ENCODE measurements around the gene ZNF609.
"Not testable (repeated sequence)": the region's sequence is repeated elsewhere in the genome, so short reads cannot be mapped to it uniquely, and the experiment has no call there.

Gene ZNF609

DNA sequence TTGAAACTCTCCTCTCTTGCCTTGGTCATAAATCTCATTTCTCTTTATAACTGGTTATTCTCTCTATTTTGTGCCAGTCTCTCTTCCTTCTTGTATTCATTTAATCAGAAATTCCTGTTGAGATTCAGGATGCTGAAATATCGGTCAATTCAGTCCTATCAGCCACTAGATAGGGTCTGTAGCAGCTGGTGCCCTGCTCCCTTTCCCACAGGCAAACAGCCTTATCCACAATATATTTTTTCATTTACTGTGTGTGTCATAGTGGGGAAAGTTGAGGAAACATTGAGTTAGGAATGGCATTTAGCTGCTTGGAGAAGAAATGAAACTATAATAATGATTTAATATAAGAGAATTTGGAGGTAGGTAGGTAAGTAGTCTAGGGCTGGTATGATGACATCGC, 168.7 kb downstream of the ZNF609 start:
- no peak for DNase-seq

DNA sequence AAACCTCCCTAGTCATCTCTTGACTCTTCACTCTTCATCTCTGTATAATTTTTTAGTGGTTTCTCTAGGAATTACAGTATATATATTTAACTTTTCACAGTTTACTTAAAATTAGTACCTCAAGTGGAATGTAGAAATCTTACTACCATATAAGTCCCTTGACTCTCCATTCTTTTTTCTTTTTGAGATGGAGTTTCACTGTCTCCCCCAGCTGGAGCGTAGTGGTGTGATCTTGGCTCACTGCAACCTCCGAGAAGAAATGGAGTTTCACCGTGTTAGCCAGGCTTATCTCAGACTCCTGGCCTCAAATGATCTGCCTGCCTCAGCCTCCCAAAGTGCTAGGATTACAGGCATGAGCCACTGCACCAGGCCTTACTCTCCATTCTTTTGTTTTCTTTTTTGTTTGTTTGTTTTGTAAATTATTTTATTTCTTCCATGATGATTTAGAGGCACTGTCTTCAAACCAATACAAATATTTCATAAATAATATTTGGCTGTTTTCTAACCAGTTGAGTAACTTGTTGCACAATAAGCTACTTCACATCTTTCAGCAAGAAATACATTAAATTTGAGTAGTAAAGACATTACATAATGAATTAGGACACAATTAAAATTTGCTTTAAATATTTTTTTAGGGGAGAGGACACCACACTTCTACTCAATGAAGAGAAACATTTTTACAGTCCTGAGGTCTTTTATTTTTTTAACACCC, 170.2 kb downstream of the ZNF609 start:
- DNase-seq, result no peak

DNA sequence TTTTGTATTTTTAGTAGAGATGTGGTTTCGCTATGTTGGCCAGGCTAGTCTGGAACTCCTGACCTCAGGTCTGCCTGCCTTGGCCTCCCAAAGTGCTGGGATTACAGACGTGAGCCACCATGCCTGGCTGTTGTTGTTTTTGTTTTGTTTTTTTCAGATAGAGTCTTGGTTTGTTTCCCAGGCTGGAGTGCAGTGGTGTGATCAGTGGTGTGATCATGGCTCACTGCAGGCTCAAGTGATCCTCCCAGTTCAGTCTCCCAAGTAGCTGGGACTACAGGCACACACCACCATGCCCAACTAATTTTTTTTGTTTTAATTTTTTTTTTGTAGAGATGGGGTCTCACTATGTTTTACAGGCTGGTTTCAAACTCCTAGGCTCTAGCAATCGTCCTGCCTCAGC, 172.3 kb downstream of the ZNF609 start:
- not testable (repeated sequence) for DNase-seq

DNA sequence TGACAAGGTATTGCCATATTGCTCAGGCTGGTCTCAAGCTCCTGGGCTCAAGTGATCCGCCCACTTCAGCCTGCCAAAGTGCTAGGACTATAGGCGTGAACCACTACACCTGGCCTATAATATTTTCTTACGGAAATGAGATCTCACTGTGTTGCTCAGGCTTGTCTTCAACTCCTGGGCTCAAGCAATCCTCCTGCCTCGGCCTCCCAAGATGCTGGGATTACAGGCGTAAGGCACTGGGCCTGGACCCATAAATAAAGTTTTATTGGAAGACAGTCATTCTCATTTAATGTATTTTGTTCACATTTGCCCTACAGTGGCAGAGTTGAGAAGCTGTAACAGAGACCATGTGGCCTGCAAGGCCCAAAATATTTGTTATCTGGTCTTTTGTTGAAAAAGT, 173.0 kb downstream of the ZNF609 start:
- DNase-seq, result no peak

DNA sequence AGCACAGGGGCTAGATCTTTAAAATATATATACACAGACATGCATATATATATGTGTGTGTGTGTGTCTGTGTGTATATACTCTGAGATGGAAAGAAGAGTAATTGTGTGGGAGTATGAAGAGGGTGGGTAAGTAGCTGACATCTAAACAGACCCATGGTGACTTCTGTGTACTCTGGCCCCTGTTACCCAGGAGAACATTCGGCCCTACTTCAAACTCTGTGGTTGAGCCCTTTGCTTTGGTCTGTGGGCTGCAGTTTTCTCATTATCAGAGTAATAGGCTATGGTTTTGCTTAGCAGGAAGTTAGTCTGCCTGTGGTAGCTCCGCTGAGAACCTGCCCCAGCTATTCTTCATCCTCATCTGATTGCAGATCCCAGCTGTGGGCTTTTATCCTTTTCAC, 173.6 kb downstream of the ZNF609 start:
- DNase-seq, result no peak

DNA sequence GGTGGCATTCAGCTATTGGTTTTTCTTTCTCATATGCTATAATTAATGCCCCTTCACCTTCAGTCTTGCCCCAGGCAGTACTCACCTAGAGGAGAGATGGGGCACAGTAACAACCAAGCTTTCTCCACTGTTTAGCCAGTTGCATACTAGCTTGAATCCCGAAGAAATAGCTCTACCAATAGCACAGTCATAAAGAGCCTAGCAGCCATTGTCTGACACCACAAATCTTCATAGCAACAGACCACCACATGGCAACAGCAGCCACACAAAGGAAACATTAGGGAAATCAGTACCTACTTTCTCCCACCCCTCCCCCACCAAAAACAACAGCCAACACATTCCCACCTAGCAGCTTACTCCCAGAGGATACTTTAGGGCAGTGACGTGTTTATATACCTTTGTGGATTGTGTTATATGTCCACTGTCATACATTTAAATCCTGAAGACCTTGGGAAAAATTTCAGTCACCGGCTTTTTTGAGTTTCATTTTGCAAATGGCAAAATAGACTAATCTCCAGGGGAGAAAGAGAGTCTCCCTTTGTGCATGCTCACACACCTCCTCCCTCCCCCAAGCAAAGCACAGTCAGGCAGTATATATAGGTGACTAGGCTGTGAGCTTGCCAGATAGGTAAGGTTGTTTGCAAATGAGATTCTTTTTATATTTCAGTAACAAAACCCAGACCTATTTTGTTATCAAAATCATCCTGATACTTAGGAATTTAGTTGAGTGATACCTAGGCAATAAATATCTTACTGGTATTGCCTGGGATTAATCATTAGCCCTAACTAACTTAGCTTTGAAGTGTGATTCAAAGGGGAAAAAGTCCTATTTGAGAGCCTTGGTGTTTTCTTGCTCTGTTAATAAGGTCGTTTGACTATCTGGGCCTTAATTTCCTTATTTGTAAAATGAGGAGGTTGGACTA, 174.5 kb downstream of the ZNF609 start:
- no peak for DNase-seq

DNA sequence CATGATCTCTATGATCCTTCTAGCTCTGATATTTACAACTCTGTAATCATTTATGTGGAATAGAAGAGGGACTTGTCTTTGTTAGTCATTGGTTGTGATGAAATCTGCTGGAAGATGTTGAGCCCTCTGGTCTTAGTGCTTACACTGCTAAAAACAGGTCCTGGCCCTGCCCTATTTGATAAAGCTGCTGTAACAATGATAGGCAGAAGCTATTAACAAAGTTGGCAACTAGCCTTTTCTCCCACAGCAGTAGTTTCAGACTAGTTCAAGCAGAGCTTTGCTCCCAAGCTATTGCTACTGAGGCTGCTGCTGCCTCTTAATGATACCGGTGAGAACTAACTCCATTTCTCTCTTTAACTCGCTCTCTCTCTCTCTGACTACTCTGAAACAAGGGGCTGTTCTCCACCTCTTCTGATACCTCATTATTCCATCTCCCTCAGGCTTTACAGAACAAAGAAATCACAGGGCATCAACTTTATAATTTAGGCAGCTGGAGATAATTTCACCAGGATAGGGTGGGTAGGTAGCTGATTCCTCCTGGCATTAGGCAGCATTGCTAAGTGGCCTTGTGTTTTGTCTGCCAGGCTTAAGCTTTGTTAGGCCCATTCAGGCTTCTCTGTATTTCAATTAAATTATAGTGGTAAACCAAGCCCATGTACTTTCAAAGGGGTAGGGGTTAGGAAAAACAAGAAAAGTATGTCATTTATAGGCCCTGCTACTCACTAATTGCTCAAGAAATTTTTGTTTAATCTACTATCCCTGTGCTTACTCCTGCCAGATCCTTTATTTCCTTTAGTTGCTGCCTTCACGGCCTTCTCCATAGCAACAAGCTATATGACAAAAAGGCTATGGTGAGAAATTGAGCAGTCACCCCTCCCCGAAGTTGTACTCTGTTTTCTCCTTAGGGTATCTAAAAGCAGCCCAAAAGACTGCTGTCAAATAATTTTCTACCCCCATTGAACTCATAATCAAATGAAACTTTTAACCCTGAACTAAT, 175.4 kb downstream of the ZNF609 start:
- no peak for DNase-seq

DNA sequence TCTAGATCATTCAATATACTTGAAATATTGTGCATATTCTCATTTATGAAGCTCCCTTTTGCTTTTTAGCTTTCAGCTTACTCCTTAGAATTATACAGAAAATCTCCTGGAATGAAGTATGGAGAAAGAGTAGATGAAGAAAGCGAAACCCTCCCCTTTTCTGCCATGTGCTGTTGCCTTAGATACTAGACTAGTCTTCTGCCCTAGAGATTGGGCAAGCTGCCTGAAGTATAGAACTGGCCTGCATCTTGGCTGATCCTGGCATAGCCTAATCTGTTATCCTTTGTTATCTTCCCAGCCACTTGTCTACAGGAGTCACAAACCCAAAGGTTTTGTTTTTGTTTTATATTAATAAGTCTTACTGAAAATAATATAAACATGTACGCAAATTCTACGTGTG, 176.2 kb downstream of the ZNF609 start:
- no peak for DNase-seq

DNA sequence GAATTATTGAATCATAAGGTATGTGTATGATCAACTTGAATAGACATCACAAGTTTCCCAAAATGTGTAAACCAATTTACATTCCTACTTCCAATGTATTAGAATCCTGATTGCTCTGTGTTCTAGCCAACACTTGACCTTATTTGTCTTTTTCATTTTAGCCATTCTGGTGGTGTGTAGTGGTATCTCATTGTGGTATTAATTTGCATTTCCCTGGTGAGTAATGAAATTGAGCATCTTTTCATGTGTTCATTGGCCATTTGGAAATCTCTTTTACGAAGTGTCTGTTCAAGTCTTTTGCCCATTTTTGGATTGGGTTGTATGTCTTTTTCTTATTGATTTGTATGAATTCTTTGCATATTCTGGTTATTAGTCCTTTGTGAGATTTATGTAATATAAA, 177.0 kb downstream of the ZNF609 start:
- DNase-seq, result no peak

DNA sequence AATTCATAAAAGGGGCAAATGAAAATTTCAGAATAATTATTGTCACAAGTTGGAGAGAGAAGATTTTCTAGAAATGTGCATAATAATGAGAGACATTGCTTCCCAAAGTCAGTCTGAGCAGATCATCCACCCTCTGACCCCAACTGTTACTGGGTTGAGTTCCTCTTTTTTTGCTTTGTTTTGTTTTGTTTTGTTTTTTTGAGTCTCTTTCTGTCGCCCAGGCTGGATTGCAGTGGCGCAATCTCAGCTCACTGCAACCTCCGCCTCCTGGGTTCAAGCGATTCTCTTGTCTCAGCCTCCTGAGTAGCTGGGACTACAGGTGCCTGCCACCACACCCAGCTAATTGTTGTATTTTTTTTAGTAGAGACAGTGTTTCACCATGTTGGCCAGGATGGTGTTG, 179.4 kb downstream of the ZNF609 start:
- DNase-seq, result not testable (repeated sequence)

DNA sequence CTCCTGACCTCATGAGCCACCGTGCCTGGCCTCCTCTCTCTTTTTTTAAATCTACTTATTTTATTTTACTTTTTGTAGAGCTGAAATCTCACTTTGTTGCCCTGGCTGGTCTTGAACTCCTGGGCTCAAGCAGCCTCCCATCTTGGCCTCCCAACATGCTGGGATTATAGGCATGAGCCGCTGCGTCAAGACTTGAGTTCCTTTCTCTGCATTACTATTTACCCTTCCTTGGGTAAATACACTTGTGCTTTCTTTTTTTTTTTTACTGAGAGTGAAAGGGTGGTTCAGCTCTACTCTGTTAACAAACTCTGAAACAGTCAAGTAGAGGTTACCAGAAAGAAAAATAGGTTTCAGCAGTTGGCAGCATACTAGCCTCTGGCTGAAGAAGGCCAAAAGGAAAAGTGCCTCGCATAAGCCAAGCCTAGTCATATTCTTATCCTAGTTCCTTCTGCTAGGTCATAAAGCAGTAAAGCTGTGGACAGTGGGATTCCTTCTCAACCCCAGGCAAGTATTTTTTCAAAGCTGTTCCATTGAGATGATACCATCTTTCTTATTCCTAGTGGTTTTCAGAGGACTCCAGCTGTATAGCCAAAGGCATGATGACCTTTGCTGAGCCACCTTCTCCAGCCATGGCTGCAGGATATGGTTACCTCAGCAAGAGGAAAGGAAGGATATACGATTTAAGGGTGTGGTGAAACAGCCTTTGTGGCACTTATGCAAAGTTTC, 179.9 kb downstream of the ZNF609 start:
- DNase-seq, result no peak

DNA sequence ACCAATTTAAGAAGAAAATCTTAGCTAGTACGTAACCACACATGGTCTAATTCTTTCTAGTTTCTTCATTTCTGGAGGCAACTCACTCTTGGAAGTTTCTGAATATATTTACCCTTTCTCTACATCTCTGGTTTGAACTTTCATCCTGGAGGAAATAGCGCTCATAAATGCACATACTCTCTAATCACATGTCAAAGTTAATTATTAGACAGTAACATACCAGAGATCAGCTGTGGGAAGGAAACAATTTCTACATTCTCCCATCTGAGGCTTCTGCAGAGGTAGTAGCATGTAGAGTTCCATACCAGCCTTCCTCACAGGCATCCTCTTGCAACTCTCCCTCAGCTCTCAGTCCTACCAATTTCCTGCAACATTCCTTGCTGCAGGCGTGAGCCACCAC, 182.5 kb downstream of the ZNF609 start:
- DNase-seq, result no peak

DNA sequence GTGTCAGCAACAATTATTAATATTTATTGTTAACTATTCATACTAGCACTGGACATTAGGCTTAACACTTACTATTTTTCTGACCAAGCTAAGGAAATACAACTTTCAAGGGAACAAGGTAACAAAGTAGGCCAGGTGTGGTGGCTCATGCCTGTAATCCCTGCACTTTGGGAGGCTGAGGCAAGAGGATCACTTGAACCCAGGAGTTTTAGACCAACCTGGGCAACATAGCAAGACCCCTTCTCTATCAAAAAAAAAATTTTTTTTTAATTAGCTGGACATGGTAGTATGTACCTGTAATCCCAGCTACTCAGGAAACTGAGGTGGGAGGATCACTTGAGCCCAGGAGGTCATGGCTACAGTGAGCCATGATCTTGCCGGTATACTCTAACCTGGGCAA, 183.3 kb downstream of the ZNF609 start:
- DNase-seq, result no peak

DNA sequence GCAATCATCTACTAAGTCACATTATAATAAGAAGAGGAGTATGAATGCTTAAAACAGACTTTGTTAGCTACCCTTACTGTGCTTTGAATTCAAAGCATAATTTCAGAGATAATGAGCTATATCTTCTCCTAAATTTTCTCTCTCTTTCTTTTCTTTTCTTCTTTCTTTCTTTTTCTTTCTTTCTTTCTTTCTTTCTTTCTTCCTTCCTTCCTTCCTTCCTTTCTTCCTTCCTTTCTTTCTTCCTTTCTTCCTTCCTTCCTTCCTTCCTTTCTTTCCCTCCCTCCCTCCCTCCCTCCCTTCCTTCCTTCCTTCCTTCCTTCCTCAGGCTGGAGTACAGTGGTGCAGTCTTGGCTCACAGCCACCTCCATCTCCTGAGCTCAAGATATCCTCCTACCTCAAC, 184.4 kb downstream of the ZNF609 start:
- DNase-seq, result not testable (repeated sequence)

DNA sequence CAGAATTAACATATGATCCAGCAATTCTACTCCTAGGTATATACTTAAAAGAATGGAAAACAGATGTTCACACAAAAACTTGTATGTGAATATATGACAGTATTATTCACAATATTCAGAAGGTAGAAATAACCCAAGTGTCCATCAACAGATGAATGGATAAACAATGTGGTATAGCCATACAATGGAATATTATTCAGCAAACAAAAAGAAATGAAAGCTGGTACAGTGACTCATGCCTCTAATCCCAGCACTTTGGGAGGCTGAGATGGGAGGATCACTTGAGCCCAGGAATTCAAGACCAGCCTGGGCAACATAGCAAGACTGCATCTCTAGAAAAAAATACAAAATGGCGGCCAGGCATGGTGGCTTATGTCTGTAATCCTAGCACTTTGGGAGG, 185.6 kb downstream of the ZNF609 start:
- no peak for DNase-seq

DNA sequence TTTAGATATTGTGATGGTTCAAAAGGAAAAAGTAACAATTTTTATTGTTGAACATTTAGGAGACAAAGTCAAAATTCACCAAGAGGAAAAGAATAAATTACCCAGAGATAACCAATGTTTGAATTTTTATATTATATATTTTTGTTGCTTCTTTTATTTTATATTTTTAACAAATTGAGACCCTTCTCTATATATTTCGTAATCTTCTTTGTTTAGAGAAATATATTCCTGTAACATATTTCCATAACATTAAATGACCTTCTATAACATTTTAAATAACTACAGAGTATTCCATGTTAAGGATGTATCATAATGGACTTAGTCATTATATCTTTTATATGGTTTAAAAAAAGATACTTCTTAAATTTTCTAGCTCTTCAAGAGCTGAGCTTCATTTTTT, 187.0 kb downstream of the ZNF609 start:
- DNase-seq, result no peak

DNA sequence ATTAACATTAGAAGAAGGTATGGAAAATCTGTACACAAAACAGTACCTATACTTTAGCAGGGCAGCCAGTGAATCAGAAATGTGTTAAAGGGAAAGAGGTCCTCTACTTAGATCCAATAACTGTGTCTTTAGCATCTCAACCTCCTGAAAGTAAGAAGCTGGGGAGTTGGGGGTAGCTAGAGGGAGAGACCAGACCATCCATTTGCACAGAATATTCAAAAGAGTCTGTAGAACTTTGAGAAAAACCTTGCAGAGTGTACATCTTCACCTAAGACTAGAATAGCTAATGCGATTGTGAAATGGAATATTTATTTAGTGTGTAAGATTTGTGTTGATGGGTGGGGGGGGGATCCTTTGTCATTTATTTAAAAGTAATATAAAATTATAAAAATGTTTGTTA, 190.2 kb downstream of the ZNF609 start:
- no peak for DNase-seq

DNA sequence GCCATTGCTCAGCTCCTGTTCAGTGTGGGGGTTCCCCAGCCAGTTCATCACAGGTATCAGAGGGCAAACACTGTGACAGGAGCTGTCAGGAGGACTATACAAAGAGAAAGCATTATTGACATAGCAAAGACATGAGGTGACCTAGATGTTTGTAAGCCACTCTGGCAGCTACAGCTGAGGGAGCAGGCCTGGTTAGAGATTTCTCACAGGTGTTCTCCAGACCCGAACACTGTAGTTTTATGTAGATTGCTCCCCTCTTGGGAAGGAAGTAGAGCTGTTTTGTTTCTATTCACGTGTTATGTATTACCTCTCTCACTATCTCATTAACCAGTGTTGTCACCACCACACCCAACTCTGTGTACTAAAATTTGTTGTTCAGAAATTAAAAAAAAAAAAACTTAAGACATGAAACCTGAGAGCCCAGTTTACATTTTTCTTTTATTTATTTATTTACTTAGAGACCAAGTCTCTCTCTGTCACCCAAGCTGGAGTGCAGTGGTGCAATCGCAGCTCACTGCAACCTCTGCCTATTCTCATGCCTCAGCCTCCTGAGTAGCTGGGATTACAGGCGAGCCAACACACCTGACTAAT, 191.3 kb downstream of the ZNF609 start:
- DNase-seq, result no peak

DNA sequence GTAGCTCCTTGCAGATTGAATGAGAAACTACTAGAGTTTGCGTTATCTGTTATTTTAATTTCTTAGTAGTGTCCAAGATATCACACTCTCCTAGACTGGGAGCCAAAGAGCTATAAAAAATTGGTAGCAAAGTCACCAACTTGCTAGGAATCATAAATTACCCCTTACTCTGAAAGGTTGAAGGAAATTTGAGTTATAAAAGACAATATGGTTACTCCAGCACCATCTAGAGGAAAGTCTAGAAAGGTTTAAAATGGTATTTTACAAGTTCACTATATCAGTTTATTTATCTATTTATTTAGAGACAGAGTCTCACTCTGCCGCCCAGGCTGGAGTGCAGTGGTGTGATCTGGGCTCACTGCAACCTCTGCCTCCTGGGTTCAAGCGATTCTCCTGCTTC, 193.4 kb downstream of the ZNF609 start:
- DNase-seq, result no peak

DNA sequence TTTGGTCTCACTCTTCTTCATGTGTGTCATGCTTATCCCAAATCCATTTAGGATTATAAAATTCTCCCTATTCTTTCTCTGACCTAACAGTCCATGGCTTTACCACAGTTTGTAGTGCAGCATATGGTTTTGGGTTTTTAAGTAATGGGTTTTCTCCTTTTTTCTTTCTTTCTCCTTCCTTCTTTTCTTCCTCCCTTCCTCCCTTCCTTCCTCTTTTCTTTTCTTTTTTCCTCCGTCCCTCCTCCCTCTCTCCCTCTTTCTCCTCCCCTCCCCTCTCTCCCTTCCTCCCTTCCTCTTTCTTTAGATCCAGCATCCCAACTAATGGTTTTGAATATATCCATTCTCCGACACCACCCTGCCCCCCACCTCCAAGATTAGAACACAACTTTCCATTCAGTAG, 196.1 kb downstream of the ZNF609 start:
- no peak for DNase-seq

DNA sequence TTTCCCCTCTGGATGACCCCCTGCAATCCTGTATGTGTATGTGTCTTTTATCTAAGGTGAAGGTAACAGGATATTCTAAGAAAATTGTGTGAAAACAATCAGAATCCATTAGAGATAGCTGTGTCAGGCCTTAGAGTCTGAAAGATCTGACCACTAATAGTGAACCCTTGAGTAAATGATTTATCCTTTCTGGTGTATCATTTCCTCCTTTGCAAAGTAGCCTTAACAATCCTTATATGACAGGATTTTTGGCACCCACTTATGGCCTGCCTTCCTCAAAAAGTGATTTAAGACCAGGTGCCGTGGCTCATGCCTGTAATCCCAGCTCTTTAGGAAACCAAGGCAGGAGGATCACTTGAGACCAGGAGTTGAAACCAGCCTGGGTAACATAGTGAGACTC, 204.8 kb downstream of the ZNF609 start:
- DNase-seq, result no peak

DNA sequence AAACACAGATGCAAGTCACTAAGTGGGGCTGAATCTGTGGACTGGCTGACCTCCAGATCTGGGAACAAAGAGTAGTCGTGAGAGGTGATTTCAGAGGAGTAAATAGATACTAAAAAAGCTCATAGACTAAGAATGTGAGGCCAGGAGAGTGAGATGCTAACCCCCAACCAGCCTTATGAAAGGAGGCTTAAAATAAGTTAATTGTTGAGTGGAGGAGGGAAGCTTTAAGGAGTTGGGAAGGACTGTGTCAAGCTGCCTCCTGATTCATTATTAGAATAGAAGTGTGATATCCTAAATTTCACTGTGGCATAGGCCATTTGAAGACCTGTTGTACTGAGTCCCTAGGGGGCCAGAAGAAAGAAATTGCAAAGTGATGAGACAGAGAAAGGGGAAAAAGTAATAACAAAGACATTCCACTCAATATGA, 207.4 kb downstream of the ZNF609 start:
- DNase-seq, result no peak
